DND-41 (cell line): ENCODE measurements around the gene TCF7L2.

Experiments used
- ATAC-seq: fragments of 200-7000 bp; cut with Tn5 transposase; 3 replicates; pipeline ENCODE4 v1.9.1; 2021; ENCODE audit warnings: low read depth; ENCODE audit not compliant: insufficient read depth
- DNase-seq: peaks from one replicate; pipeline ENCODE4 v3.0.0-alpha.2; 2020
- H2AFZ ChIP-seq: 2 replicates; pipeline ENCODE4 v1.6.0; 2012; ENCODE audit warnings: low read depth, low read length
- H3K27ac ChIP-seq: 2 replicates; pipeline ENCODE4 v1.5.1; 2012; ENCODE audit warnings: low read length, inconsistent platforms
- H3K27me3 ChIP-seq: fragments of 200-600 bp; sonication (generic); 2 replicates; pipeline ENCODE4 v1.6.0; 2012; ENCODE audit warnings: low read length, mild to moderate bottlenecking, inconsistent platforms; ENCODE audit not compliant: insufficient read depth, poor library complexity
- H3K36me3 ChIP-seq: 2 replicates; pipeline ENCODE4 v1.5.1; 2012; ENCODE audit warnings: low read length, inconsistent platforms; ENCODE audit not compliant: insufficient read depth
- H3K4me1 ChIP-seq: 2 replicates; pipeline ENCODE4 v1.5.1; 2012; ENCODE audit warnings: mild to moderate bottlenecking, low read length; ENCODE audit not compliant: insufficient read depth
- H3K4me2 ChIP-seq: 2 replicates; pipeline ENCODE4 v1.6.0; 2012; ENCODE audit warnings: mild to moderate bottlenecking, moderate library complexity, low read length, inconsistent platforms; ENCODE audit not compliant: insufficient read depth
- H3K4me3 ChIP-seq, 2 experiments: fragments of 200-600 bp in 1 of 2; shearing (Covaris generic) in 1 of 2; 2 replicates each; pipeline ENCODE4 v1.5.1; 2012 to 2016; ENCODE audit warnings: inconsistent platforms in 2 of 2, low read length in 2 of 2, mild to moderate bottlenecking in 2 of 2, low read depth in 1 of 2, moderate library complexity in 1 of 2
- H3K79me2 ChIP-seq: 2 replicates; pipeline ENCODE4 v1.6.0; 2012; ENCODE audit warnings: low read length, inconsistent platforms; ENCODE audit not compliant: insufficient read depth
- H3K9ac ChIP-seq: 2 replicates; pipeline ENCODE4 v1.6.0; 2012; ENCODE audit warnings: low read depth, mild to moderate bottlenecking, inconsistent platforms, low read length, moderate library complexity
- H3K9me3 ChIP-seq: 2 replicates; pipeline ENCODE4 v1.5.1; 2012; ENCODE audit warnings: low read length, moderate library complexity, mild to moderate bottlenecking, inconsistent platforms; ENCODE audit not compliant: insufficient read depth, severe bottlenecking
- H4K20me1 ChIP-seq: 2 replicates; pipeline ENCODE4 v1.6.0; 2012; ENCODE audit warnings: low read length; ENCODE audit not compliant: insufficient read depth
- CTCF ChIP-seq: IDR thresholded peaks from 2 replicates; pipeline ENCODE4 v1.5.1; 2012; ENCODE audit warnings: borderline replicate concordance, low read length, moderate library complexity, mild to moderate bottlenecking; ENCODE audit not compliant: poor library complexity, severe bottlenecking; ENCODE audit errors: extremely low read depth
- EZH2 ChIP-seq: IDR thresholded peaks from 3 replicates; pipeline ENCODE4 v1.6.1; 2012; ENCODE audit warnings: borderline replicate concordance, low read depth, mild to moderate bottlenecking, moderate library complexity, low read length, inconsistent platforms; ENCODE audit not compliant: severe bottlenecking

Gene TCF7L2

GRCh38 chr10:113084031-113084430, 134.0 kb downstream of the TCF7L2 start:
- H3K27ac ChIP-seq: 0 out of 2 replicates have a peak overlapping the region, but pooled peaks have one; percentile 23
- ATAC-seq (no peak), DNase-seq (no peak)
- H4K20me1 ChIP-seq: peaks cover 33% of the 10 kb centered on the region; the same call in 1 of the 2 replicates
- H3K27me3 ChIP-seq: no peaks in the 10 kb centered on the region
- no peak for TF ChIP-seq EZH2
- TF ChIP-seq CTCF: no peak
- H3K79me2 ChIP-seq: peaks cover 35% of the 10 kb centered on the region; the same call in 1 of the 2 replicates
- no peak overlapping the region for H3K4me3 ChIP-seq
- no peaks in the 10 kb centered on the region for H3K9me3 ChIP-seq
- no peak overlapping the region for H3K9ac ChIP-seq
- peaks cover 21% of the 10 kb centered on the region; the same call in 1 of the 2 replicates for H3K36me3 ChIP-seq
- no peaks in the 10 kb centered on the region for H3K4me1 ChIP-seq
- H3K4me2 ChIP-seq: no peak overlapping the region
- no peak overlapping the region for H2AFZ ChIP-seq

GRCh38 chr10:113085776-113086175, 135.7 kb downstream of the TCF7L2 start:
- Histone ChIP-seq H3K27ac (no peak overlapping the region), H3K36me3 (peaks cover 19% of the 10 kb centered on the region; the same call in 1 of the 2 replicates), H3K4me1 (no peaks in the 10 kb centered on the region), H3K27me3 (no peaks in the 10 kb centered on the region), H3K79me2 (peaks cover 31% of the 10 kb centered on the region; the same call in 1 of the 2 replicates), H3K9ac (no peak overlapping the region), H3K4me3 (no peak overlapping the region), H2AFZ (no peak overlapping the region), H3K9me3 (no peaks in the 10 kb centered on the region), H3K4me2 (no peak overlapping the region), H4K20me1 (peaks cover 36% of the 10 kb centered on the region; the same call in 1 of the 2 replicates)
- DNase-seq (no peak), ATAC-seq (no peak)
- TF ChIP-seq EZH2 (no peak), CTCF (no peak)

GRCh38 chr10:113086282-113086681, 136.2 kb downstream of the TCF7L2 start:
- no peaks in the 10 kb centered on the region for H3K27me3 ChIP-seq
- no peak overlapping the region for H3K27ac ChIP-seq
- ATAC-seq (no peak; the same call in 2 of the 3 replicates), DNase-seq (no peak)
- H3K4me3 ChIP-seq: no peak overlapping the region
- peaks cover 31% of the 10 kb centered on the region; the same call in 1 of the 2 replicates for H4K20me1 ChIP-seq
- no peak overlapping the region for H2AFZ ChIP-seq
- TF ChIP-seq CTCF: no peak
- TF ChIP-seq EZH2: no peak
- H3K9me3 ChIP-seq: no peaks in the 10 kb centered on the region
- H3K36me3 ChIP-seq: peaks cover 19% of the 10 kb centered on the region; the same call in 1 of the 2 replicates
- no peak overlapping the region for H3K9ac ChIP-seq
- H3K79me2 ChIP-seq: peaks cover 27% of the 10 kb centered on the region; the same call in 1 of the 2 replicates
- H3K4me2 ChIP-seq: no peak overlapping the region
- H3K4me1 ChIP-seq: no peaks in the 10 kb centered on the region
